Right lobe of liver (tissue), 4 donors: ENCODE measurements around the gene ZDHHC21.

Source experiments
- POLR2A ChIP-seq: fragments of 450-650 bp; IDR thresholded peaks from one replicate; pipeline ENCODE4 v1.6.1; 2017; ENCODE audit warnings: antibody characterized with exemption, mild to moderate bottlenecking
- TF ChIP-seq, protein P1 (sequence below), 4 donors: fragments of 200-600 bp in 3 of 4; fragments of 450-650 bp in 1 of 4; IDR thresholded peaks; one replicate each; pipeline versions ENCODE4 v1.5.1 to v1.8.0; 2016 to 2022; ENCODE audit warnings: antibody characterized with exemption in 4 of 4, mild to moderate bottlenecking in 2 of 4
- donor health status: DM: no; HTN: no; CAD: no.
- donor health status: DM: no; HTN: no; CAD: no.
- donor health status: DM: no; HTN: yes; CAD: no.

DNA sequence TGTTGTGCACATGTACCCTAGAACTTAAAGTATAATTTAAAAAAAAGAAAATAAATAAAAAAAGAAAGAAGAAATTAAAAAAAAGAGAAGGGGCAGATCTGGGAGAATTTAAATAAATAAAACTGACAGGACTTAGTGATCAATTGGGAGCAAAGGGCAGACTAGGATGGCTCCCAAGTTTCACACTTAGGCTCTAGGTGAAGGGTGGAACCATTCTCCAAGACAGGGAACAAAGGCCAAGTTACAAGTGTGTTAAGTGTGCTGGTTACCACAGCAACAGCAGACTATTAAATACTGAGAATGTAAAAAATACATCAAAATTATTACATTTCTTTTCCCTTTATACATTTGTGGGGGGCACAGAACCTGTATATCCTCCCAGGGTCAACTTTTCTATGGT, 7.1 kb downstream of the ZDHHC21 start:
- TF ChIP-seq, protein P1, sequence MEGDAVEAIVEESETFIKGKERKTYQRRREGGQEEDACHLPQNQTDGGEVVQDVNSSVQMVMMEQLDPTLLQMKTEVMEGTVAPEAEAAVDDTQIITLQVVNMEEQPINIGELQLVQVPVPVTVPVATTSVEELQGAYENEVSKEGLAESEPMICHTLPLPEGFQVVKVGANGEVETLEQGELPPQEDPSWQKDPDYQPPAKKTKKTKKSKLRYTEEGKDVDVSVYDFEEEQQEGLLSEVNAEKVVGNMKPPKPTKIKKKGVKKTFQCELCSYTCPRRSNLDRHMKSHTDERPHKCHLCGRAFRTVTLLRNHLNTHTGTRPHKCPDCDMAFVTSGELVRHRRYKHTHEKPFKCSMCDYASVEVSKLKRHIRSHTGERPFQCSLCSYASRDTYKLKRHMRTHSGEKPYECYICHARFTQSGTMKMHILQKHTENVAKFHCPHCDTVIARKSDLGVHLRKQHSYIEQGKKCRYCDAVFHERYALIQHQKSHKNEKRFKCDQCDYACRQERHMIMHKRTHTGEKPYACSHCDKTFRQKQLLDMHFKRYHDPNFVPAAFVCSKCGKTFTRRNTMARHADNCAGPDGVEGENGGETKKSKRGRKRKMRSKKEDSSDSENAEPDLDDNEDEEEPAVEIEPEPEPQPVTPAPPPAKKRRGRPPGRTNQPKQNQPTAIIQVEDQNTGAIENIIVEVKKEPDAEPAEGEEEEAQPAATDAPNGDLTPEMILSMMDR (IDR thresholded peaks at IDR 0.05) = no peak
- no peak for TF ChIP-seq POLR2A
